ENCODE data around the gene SMYD3. TPM values are rescaled to one million over a fixed set of nuclear protein-coding genes. Genes with fewer than 3 reads are reported as not detected.

The SMYD3 gene
- polyA plus RNA-seq, 1 donor from 2014 or later: 48.6 TPM

- no peak overlapping the region for H3K4me2 ChIP-seq (ENCODE audit: low read length)
- H3K9ac ChIP-seq (ENCODE audit: low read length): no peak overlapping the region
These were observed 438.2 kb downstream of the SMYD3 start for GRCh38 chr1:246068619-246069509.

GRCh38 chr1:246068217-246068512 is 438.9 kb downstream of the SMYD3 start:
- Histone ChIP-seq H3F3A (ENCODE audit: insufficient read depth, low read length, poor library complexity, severe bottlenecking) (no peaks in the 10 kb centered on the region), H4K20me1 (ENCODE audit: insufficient read depth) (no peaks in the 10 kb centered on the region), H3K9me3 (ENCODE audit: low read length) (no peaks in the 10 kb centered on the region), H3K27me3 (ENCODE audit: insufficient read depth, low read depth, low read length) (peaks cover 3% of the 10 kb centered on the region), H3K9ac (ENCODE audit: low read length) (no peak overlapping the region), H3K36me3 (ENCODE audit: insufficient read depth, low read length) (no peaks in the 10 kb centered on the region), H3K4me3 (ENCODE audit: low read length) (no peak overlapping the region), H2AFZ (ENCODE audit: low read depth, low read length) (no peak overlapping the region), H3K9me2 (ENCODE audit: insufficient read depth, low read length) (no peaks in the 10 kb centered on the region), H3K4me2 (ENCODE audit: low read length) (no peak overlapping the region), H3K79me2 (replicated peaks; ENCODE audit: insufficient read depth, low read length) (no peaks in the 10 kb centered on the region), H3K27ac (ENCODE audit: low read length) (no peak overlapping the region)
- TF ChIP-seq SMC3 (conservative IDR thresholded peaks at IDR 0.05; ENCODE audit: poor library complexity): no peak
- TF ChIP-seq EP300 (conservative IDR thresholded peaks at IDR 0.05; ENCODE audit: poor library complexity, severe bottlenecking): no peak

More at GRCh38 chr1:246068619-246069509, 438.2 kb downstream of the SMYD3 start:
- H2AFZ ChIP-seq (ENCODE audit: low read depth, low read length): no peak overlapping the region
- H3F3A ChIP-seq (ENCODE audit: insufficient read depth, low read length, poor library complexity, severe bottlenecking): no peaks in the 10 kb centered on the region
- H3K27me3 ChIP-seq (ENCODE audit: insufficient read depth, low read depth, low read length): peaks cover 3% of the 10 kb centered on the region
- no peaks in the 10 kb centered on the region for H3K79me2 ChIP-seq (replicated peaks; ENCODE audit: insufficient read depth, low read length)
- no peak for TF ChIP-seq MXI1 (conservative IDR thresholded peaks at IDR 0.05; ENCODE audit: poor library complexity, severe bottlenecking)
- TF ChIP-seq RAD21 (conservative IDR thresholded peaks at IDR 0.05): no peak
- TF ChIP-seq EP300 (conservative IDR thresholded peaks at IDR 0.05; ENCODE audit: poor library complexity, severe bottlenecking): no peak
- TF ChIP-seq POLR2AphosphoS5 (IDR thresholded peaks at IDR 0.05): no peak
- no peak for TF ChIP-seq EZH2 (IDR thresholded peaks at IDR 0.05; ENCODE audit: borderline replicate concordance, insufficient read depth, low read length, poor library complexity, severe bottlenecking)
- TF ChIP-seq TAF1 (IDR thresholded peaks at IDR 0.05; ENCODE audit: low read depth): no peak
- no peak for TF ChIP-seq CTCF (IDR thresholded peaks at IDR 0.05; ENCODE audit: poor library complexity, severe bottlenecking)
- no peak for TF ChIP-seq REST (IDR thresholded peaks at IDR 0.05; ENCODE audit: borderline replicate concordance)
- TF ChIP-seq SMC3 (conservative IDR thresholded peaks at IDR 0.05; ENCODE audit: poor library complexity): no peak
- no peaks in the 10 kb centered on the region for H4K20me1 ChIP-seq (ENCODE audit: insufficient read depth)
- H3K9me2 ChIP-seq (ENCODE audit: insufficient read depth, low read length): no peaks in the 10 kb centered on the region
- H3K36me3 ChIP-seq (ENCODE audit: insufficient read depth, low read length): no peaks in the 10 kb centered on the region
- H3K4me3 ChIP-seq (ENCODE audit: low read length): no peak overlapping the region
- H3K9me3 ChIP-seq (ENCODE audit: low read length): no peaks in the 10 kb centered on the region
- no peak overlapping the region for H3K27ac ChIP-seq (ENCODE audit: low read length)

Measured in neural cell (in vitro differentiated cells).